ENCODE results near the gene ONECUT2.
"Not testable (repeated sequence)": the region's sequence is repeated elsewhere in the genome, so short reads cannot be mapped to it uniquely, and the experiment has no call there.

The ONECUT2 gene

DNA sequence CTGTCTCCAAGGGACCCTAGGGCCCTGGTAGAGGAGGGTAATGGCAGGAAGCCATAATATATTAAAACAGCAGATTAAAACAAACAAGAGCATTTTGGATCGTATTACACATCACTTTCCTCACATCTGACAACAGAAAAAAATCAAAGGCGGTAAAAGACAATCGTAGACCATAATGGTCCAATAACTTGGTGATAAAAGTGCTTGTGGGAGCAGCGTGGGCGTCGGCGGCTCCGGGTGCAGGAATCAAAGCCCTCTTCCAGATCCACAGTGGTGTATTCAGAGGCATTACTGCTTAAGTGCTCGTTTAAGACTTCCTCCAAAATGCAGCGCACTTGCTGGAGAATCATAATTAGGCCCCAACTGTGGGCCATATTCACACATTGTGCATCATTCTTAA, 83.4 kb downstream of the ONECUT2 start:
- Mint-ChIP-seq H3K4me3 (no peak overlapping the region), H3K4me1 (ENCODE audit: low read depth) (no peaks in the 10 kb centered on the region), H3K27me3 (peaks cover 17% of the 10 kb centered on the region), H3K36me3 (no peaks in the 10 kb centered on the region), H3K27ac (no peak overlapping the region), H3K9me3 (ENCODE audit: low read depth) (no peaks in the 10 kb centered on the region)

DNA sequence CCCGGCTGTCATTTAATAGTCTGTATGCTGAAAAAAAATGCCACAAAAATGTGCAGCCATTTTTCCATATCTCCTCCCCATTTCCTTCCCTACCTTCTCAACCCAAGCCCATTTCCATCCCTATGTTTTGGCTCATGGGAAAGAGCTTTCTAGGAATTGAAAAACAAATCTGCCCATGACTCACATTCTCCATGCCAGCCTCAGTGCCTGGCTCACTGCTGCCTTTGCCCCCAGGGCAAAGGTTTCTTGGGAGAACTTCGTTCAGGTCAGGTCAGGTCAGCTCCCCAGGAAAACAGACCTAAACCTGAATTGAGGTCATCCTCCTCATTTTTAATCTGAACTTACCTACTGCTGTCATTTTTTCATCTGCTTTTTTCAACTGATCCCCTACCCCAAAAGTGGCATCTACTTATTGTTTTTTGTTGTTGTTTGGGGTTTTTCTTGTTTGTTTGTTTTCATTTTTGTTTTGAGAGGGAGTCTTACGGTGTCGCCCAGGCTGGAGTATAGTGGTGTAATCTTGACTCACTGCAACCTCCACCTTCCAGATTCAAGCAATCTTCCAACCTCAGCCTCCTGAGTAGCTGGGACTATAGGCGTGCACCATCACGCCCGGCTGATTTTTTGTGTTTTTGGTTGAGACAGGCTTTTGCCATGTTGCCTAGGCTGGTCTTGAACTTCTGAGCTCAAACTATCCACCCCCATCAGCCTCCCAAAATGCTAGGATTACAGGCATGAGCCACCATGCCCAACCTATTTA, 84.7 kb downstream of the ONECUT2 start:
- Mint-ChIP-seq H3K36me3 (no peaks in the 10 kb centered on the region), H3K27me3 (peaks cover 17% of the 10 kb centered on the region), H3K4me3 (no peak overlapping the region), H3K4me1 (ENCODE audit: low read depth) (no peaks in the 10 kb centered on the region), H3K27ac (no peak overlapping the region), H3K9me3 (ENCODE audit: low read depth) (no peaks in the 10 kb centered on the region)

DNA sequence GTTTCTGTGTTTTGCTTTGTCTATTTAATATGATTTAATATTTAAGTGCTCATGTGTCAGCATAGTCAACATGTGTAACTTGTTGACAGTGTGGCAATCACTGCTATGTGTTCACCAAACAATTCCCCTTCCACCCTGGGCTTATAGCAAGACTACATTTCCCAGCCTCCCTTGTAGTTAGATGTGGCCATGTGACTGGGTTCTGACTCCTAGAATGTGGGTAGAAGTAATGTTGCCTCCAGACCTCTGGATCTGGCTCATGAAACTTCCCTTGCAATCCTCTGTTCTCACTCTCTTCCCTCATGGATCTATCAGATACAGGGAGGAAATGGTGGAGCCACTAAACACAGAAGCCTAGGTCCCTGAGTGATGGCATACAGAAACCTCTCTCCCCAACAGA, 87.2 kb downstream of the ONECUT2 start:
- H3K27ac Mint-ChIP-seq; H3K9me3 Mint-ChIP-seq (ENCODE audit: low read depth); H3K4me1 Mint-ChIP-seq (ENCODE audit: low read depth); H3K36me3 Mint-ChIP-seq; H3K27me3 Mint-ChIP-seq; H3K4me3 Mint-ChIP-seq: not testable (repeated sequence)

DNA sequence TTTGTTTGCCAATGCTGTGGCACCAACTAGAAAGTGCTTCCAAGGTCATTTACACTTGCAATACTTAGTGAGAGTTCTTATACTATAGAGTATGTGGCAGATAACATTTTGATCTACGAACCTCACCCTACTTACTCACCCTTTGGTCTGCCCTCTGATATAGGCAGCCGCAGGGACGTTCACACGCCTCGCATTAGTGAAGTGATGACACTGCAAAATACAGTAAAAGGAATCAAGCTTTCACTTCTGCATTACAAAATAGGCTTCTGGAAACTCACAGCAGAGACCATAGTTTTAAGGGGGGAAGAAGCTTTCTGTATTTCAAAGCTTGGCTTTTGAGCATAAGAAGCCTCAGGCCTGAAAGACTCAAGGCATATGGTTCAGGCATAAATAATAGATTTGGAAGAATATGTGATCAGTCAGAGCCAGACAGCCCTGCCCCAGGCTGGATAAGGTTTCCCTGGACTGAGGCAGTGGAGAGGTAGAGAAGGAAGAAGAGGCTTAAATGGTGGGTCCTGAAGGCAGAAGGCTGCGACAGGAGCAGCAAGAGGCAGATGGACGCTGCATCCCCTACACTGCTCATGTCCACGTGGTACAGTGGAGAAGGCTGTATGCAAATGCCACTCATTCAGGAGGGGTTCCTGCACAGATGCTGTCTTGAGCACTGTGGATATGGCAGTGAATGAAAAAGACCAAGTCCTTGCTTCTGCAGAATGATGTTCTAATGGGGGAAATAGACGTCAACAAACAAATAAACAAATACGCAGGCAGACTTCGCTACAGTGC, 88.2 kb downstream of the ONECUT2 start:
- H3K27me3 Mint-ChIP-seq = peaks cover 8% of the 10 kb centered on the region
- no peak overlapping the region for H3K4me3 Mint-ChIP-seq
- no peaks in the 10 kb centered on the region for H3K4me1 Mint-ChIP-seq (ENCODE audit: low read depth)
- H3K9me3 Mint-ChIP-seq (ENCODE audit: low read depth) = no peaks in the 10 kb centered on the region
- no peak overlapping the region for H3K27ac Mint-ChIP-seq
- no peaks in the 10 kb centered on the region for H3K36me3 Mint-ChIP-seq

DNA sequence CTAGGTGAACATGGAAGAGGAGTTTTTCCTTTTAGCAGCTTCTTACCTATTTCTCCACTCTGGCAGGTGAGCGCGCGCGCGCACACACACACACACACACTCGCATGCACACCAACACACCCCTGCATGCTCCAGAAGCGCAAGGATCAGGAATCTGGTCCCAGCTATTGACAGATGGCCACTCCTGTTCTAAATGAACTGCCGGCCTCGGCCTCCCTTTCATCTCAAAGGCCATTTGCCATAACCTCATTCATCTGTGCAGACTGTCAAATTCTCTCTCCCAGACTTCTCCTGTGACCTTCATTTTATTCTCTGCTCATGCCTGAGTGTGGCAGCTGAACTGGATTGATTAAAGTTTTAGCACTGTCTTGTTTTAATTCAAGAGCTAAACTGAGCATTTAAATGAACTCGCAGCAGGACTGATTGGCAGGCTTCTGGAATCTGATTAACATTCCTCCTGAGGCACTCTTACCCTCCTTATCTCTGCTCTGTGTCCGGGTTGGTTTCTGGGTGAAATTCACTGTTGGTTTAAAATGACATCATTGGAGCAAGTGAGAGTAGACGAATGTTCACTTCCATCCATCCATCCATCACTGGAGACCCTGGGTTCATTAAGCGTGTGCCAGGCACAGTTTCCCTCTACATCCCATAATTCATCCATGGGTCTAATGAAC, 92.5 kb downstream of the ONECUT2 start:
- Mint-ChIP-seq H3K27me3 (no peaks in the 10 kb centered on the region), H3K9me3 (ENCODE audit: low read depth) (no peaks in the 10 kb centered on the region), H3K36me3 (no peaks in the 10 kb centered on the region), H3K4me3 (no peak overlapping the region), H3K4me1 (ENCODE audit: low read depth) (no peaks in the 10 kb centered on the region), H3K27ac (no peak overlapping the region)

GRCh38 chr18:57529151-57529550, 94.0 kb downstream of the ONECUT2 start:
- no peaks in the 10 kb centered on the region for H3K4me1 Mint-ChIP-seq (ENCODE audit: low read depth)
- H3K27me3 Mint-ChIP-seq = no peaks in the 10 kb centered on the region
- no peak overlapping the region for H3K4me3 Mint-ChIP-seq
- H3K27ac Mint-ChIP-seq = no peak overlapping the region
- H3K9me3 Mint-ChIP-seq (ENCODE audit: low read depth) = no peaks in the 10 kb centered on the region
- no peaks in the 10 kb centered on the region for H3K36me3 Mint-ChIP-seq

DNA sequence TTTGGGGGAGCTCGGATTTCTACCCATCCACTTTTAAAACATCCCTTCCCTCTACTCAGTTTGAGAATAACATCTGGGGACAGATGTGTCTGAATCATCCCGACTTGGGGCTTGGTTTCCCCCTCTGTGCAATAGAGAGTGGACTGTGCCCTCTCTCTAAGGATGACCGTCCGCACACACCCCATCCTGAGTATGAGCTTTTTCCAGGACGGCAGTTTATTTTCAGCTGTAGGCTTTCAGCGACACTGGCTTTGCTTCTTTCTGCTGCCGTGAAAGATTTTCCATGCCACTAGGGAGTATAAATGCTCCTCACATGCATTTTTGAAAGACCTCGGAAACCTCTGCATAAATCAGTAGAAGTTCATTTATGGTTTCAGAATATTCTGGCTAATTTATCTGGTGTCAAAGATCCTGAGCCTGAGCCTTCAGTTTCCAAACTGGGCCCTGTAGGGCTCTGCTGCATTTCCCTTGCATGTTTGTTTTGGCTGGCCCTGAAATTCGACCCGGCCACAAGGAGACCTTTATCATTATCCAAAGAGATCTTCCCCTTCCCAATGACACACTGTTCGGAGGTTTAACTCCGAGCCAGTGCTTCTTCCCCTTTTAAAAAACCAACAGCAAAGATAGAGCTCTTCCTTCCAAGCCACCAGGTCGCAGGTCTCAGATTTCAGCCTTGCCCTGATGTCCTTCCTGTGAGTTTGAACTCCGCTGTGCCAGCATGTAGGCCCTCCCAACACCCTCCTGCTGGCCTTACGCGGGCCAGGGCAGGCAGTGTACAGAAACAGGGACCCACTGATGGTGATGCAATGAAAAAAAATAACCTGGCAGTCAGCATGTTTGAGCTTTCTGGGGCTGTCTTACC, 98.1 kb downstream of the ONECUT2 start:
- Mint-ChIP-seq H3K36me3 (no peaks in the 10 kb centered on the region), H3K9me3 (ENCODE audit: low read depth) (no peaks in the 10 kb centered on the region), H3K4me3 (no peak overlapping the region), H3K27ac (no peak overlapping the region), H3K4me1 (ENCODE audit: low read depth) (no peaks in the 10 kb centered on the region), H3K27me3 (no peaks in the 10 kb centered on the region)

- H3K27ac Mint-ChIP-seq = no peak overlapping the region
- H3K36me3 Mint-ChIP-seq = no peaks in the 10 kb centered on the region
- no peak overlapping the region for H3K4me3 Mint-ChIP-seq
- no peaks in the 10 kb centered on the region for H3K4me1 Mint-ChIP-seq (ENCODE audit: low read depth)
- no peaks in the 10 kb centered on the region for H3K9me3 Mint-ChIP-seq (ENCODE audit: low read depth)
- H3K27me3 Mint-ChIP-seq = no peaks in the 10 kb centered on the region
These were observed 98.8 kb downstream of the ONECUT2 start for GRCh38 chr18:57533868-57534510.

GRCh38 chr18:57534511-57534909, 99.3 kb downstream of the ONECUT2 start:
- Mint-ChIP-seq H3K9me3 (ENCODE audit: low read depth) (no peaks in the 10 kb centered on the region), H3K27me3 (no peaks in the 10 kb centered on the region), H3K27ac (no peak overlapping the region), H3K4me3 (no peak overlapping the region), H3K4me1 (ENCODE audit: low read depth) (no peaks in the 10 kb centered on the region), H3K36me3 (no peaks in the 10 kb centered on the region)

- Mint-ChIP-seq H3K36me3 (no peaks in the 10 kb centered on the region), H3K27me3 (no peaks in the 10 kb centered on the region), H3K9me3 (ENCODE audit: low read depth) (no peaks in the 10 kb centered on the region), H3K4me1 (ENCODE audit: low read depth) (no peaks in the 10 kb centered on the region), H3K4me3 (no peak overlapping the region), H3K27ac (no peak overlapping the region)
These were observed 103.4 kb downstream of the ONECUT2 start for GRCh38 chr18:57538614-57539013.

DNA sequence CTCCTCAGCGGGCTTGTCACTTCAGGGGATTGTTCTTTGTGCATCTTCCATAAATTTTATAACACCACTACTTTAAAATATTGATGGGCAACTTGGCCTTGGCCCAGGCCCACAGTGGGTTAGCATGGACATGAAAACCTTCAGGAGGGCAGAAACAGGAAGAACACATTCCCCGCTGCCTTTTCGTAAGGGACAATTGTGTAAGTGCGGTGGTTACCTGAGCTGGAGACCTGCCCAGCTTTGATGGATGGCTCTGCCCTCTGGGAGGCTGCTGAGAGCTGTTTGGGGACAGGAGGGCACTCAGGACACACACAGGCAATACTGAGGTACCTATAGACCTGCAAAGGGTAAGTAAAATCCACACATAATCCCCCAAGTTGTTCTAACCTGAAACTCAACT, 104.5 kb downstream of the ONECUT2 start:
- Mint-ChIP-seq H3K27me3 (no peaks in the 10 kb centered on the region), H3K36me3 (no peaks in the 10 kb centered on the region), H3K4me1 (ENCODE audit: low read depth) (no peaks in the 10 kb centered on the region), H3K9me3 (ENCODE audit: low read depth) (no peaks in the 10 kb centered on the region), H3K4me3 (no peak overlapping the region), H3K27ac (no peak overlapping the region)

All from activated naive CD8-positive, alpha-beta T cell (primary cell).